Loucy (cell line): ENCODE measurements around the gene ST6GAL1.

ENCODE experiments used
- H2AFZ ChIP-seq: fragments of 200-600 bp; sonication (generic); 2 replicates; pipeline ENCODE4 v1.6.0; 2016; ENCODE audit warnings: antibody characterized with exemption, mild to moderate bottlenecking, low read length, moderate library complexity
- H3F3A ChIP-seq: fragments of 200-600 bp; 2 replicates; pipeline ENCODE4 v1.6.0; 2016; ENCODE audit warnings: antibody characterized with exemption, low read depth, mild to moderate bottlenecking
- H3K27me3 ChIP-seq: fragments of 200-600 bp; sonication (generic); 2 replicates; pipeline ENCODE4 v1.6.1; 2014; ENCODE audit warnings: low read length, mild to moderate bottlenecking; ENCODE audit not compliant: insufficient read depth, poor library complexity, severe bottlenecking
- H3K36me3 ChIP-seq: fragments of 200-600 bp; sonication (generic); 2 replicates; pipeline ENCODE4 v1.6.1; 2016; ENCODE audit warnings: low read length; ENCODE audit not compliant: insufficient read depth
- H3K4me1 ChIP-seq: fragments of 200-600 bp; sonication (generic); 2 replicates; pipeline ENCODE4 v1.5.1; 2014; ENCODE audit warnings: low read length, mild to moderate bottlenecking; ENCODE audit not compliant: insufficient read depth, poor library complexity, severe bottlenecking
- H3K4me2 ChIP-seq: fragments of 200-600 bp; sonication (generic); 2 replicates; pipeline ENCODE4 v1.6.0; 2014; ENCODE audit warnings: antibody characterized with exemption, low read length, low read depth, mild to moderate bottlenecking; ENCODE audit not compliant: poor library complexity, severe bottlenecking
- H3K4me3 ChIP-seq: fragments of 200-600 bp; sonication (generic); 2 replicates; pipeline ENCODE4 v1.5.1; 2014; ENCODE audit warnings: low read length, mild to moderate bottlenecking, mixed read lengths; ENCODE audit not compliant: poor library complexity, severe bottlenecking
- H3K79me2 ChIP-seq: fragments of 200-600 bp; sonication (generic); 2 replicates; pipeline ENCODE4 v1.6.1; 2014; ENCODE audit warnings: low read length; ENCODE audit not compliant: insufficient read depth
- H3K9ac ChIP-seq: fragments of 200-600 bp; sonication (generic); 2 replicates; pipeline ENCODE4 v1.6.0; 2014; ENCODE audit warnings: mild to moderate bottlenecking, low read depth, low read length, moderate library complexity; ENCODE audit not compliant: poor library complexity, severe bottlenecking
- H3K9me2 ChIP-seq: fragments of 200-600 bp; sonication (generic); replicated peaks from 2 replicates; pipeline ENCODE4 v1.6.1; 2016; ENCODE audit warnings: low read depth, low read length, mixed read lengths
- H3K9me3 ChIP-seq: fragments of 200-600 bp; sonication (generic); 2 replicates; pipeline ENCODE4 v1.6.1; 2014; ENCODE audit warnings: mild to moderate bottlenecking, antibody characterized with exemption, low read length, low read depth; ENCODE audit not compliant: insufficient read depth
- H4K20me1 ChIP-seq: fragments of 200-600 bp; sonication (generic); 2 replicates; pipeline ENCODE4 v1.6.0; 2014; ENCODE audit warnings: antibody characterized with exemption, low read length, mild to moderate bottlenecking; ENCODE audit not compliant: insufficient read depth, poor library complexity, severe bottlenecking
- CTCF ChIP-seq: fragments of 200-600 bp; sonication (generic); conservative IDR thresholded peaks from 2 replicates; pipeline ENCODE4 v1.5.1; 2014; ENCODE audit warnings: mild to moderate bottlenecking, antibody characterized with exemption, low read length
- EZH2phosphoT487 ChIP-seq: fragments of 200-600 bp; IDR thresholded peaks from 2 replicates; pipeline ENCODE4 v1.6.1; 2018; ENCODE audit warnings: antibody characterized with exemption, mild to moderate bottlenecking, moderate library complexity, borderline replicate concordance

ST6GAL1 gene

DNA sequence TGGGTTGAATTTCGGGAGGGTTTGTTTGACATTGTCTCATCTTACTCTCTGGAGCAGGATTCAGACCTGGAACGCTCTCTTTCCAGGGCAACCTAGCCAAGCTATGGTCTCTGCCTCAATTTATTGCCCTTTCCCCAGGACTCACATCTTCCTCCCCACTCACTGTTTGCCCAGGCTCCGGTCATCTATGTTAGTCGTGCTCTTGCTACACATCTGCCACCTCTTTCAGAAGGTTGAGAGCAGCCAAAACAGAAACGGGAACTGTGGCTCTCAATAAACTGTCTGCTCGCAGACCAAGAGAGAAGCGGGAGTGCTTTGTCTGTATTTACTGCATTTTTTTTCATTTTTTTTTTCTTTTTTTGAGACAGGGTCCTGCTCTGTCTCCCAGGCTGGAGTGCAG, 81.6 kb downstream of the ST6GAL1 start:
- no peaks in the 10 kb centered on the region for H3K27me3 ChIP-seq
- H3K79me2 ChIP-seq, result no peaks in the 10 kb centered on the region
- H3K36me3 ChIP-seq, result no peaks in the 10 kb centered on the region
- H3K4me1 ChIP-seq, result peaks cover 2% of the 10 kb centered on the region
- no peaks in the 10 kb centered on the region for H3K9me3 ChIP-seq
- no peaks in the 10 kb centered on the region for H3K9me2 ChIP-seq
- no peak overlapping the region for H2AFZ ChIP-seq
- no peak overlapping the region for H3K4me2 ChIP-seq
- H3F3A ChIP-seq, result no peaks in the 10 kb centered on the region
- no peaks in the 10 kb centered on the region for H4K20me1 ChIP-seq
- H3K4me3 ChIP-seq, result no peak overlapping the region
- no peak overlapping the region for H3K9ac ChIP-seq
- TF ChIP-seq EZH2phosphoT487 (no peak), CTCF (no peak)

- Histone ChIP-seq H3F3A (no peaks in the 10 kb centered on the region), H3K4me2 (no peak overlapping the region), H3K79me2 (no peaks in the 10 kb centered on the region), H2AFZ (no peak overlapping the region), H3K4me3 (no peak overlapping the region), H3K4me1 (no peaks in the 10 kb centered on the region), H3K36me3 (no peaks in the 10 kb centered on the region), H4K20me1 (no peaks in the 10 kb centered on the region), H3K9me3 (no peaks in the 10 kb centered on the region), H3K9me2 (no peaks in the 10 kb centered on the region), H3K27me3 (no peaks in the 10 kb centered on the region), H3K9ac (no peak overlapping the region)
- TF ChIP-seq EZH2phosphoT487 (no peak), CTCF (no peak)
These were observed 82.3 kb downstream of the ST6GAL1 start for GRCh38 chr3:187012609-187013051.

DNA sequence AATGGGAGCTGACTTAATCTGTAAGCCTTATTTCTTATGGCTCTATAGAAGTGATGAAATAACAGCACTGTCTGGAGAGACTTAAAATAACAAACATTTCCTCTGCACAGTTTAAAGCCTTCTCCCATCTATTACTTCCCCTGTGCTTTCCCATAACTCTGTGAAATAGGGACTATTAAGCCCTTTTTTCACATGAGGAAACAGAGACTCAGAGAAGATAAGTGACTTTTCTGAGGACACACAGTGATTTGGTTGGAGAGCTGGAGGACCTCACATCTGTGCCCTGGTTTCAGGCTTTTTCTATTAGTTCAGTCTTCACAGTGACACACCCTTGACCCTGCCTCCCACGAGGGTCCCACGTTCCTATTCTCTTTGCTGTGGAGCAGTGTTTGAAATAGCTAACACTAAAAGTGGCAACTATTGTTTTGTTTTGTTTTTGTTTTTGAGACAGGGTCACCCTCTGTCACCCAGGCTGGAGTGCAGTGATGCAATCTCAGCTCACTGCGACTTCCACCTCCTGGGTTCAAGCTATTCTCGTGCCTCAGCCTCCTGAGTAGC, 82.9 kb downstream of the ST6GAL1 start:
- Histone ChIP-seq H3K9me3 (no peaks in the 10 kb centered on the region), H3K9me2 (no peaks in the 10 kb centered on the region), H3K36me3 (no peaks in the 10 kb centered on the region), H2AFZ (no peak overlapping the region), H3F3A (no peaks in the 10 kb centered on the region), H3K4me1 (no peaks in the 10 kb centered on the region), H4K20me1 (no peaks in the 10 kb centered on the region), H3K27me3 (no peaks in the 10 kb centered on the region), H3K4me3 (no peak overlapping the region), H3K4me2 (no peak overlapping the region), H3K79me2 (no peaks in the 10 kb centered on the region), H3K9ac (no peak overlapping the region)
- TF ChIP-seq EZH2phosphoT487 (no peak), CTCF (no peak)
